ENCODE results near the gene CNNM1. TPM values are rescaled to one million over a fixed set of nuclear protein-coding genes. Genes with fewer than 3 reads are reported as not detected.

CNNM1 gene
- total RNA-seq, 2 donors from 2014 or later = 1.3 to 1.6 TPM

- H3K4me3 ChIP-seq = no peak overlapping the region
- no peaks in the 10 kb centered on the region for H3K27me3 ChIP-seq
- H3K4me1 ChIP-seq = no peaks in the 10 kb centered on the region
- DNase-seq (no peak), ATAC-seq (no peak)
- no peak overlapping the region for H3K27ac ChIP-seq
- 59% methylated on average over 1 of the region's 1 CpG for WGBS, 2 donors
- TF ChIP-seq POLR2A (IDR thresholded peaks at IDR 0.05) = no peak
- TF ChIP-seq CTCF (IDR thresholded peaks at IDR 0.05) = no peak
- no peaks in the 10 kb centered on the region for H3K36me3 ChIP-seq (replicated peaks in 1 of 2; ENCODE audit: insufficient read depth in 1 of 2, low read depth in 2 of 2)
- no peaks in the 10 kb centered on the region for H3K9me3 ChIP-seq
- intact Hi-C loops (cut with DNase I) = no loop called here
Observed at GRCh38 chr10:99353182-99353581, 24.0 kb downstream of the CNNM1 start.

GRCh38 chr10:99357691-99358090 is 28.5 kb downstream of the CNNM1 start:
- H3K36me3 ChIP-seq (replicated peaks in 1 of 2; ENCODE audit: insufficient read depth in 1 of 2, low read depth in 2 of 2) = no peaks in the 10 kb centered on the region
- H3K27me3 ChIP-seq = no peaks in the 10 kb centered on the region
- intact Hi-C loops (cut with DNase I) = no loop called here
- DNase-seq (no peak), ATAC-seq (no peak)
- no peaks in the 10 kb centered on the region for H3K4me1 ChIP-seq
- no peaks in the 10 kb centered on the region for H3K9me3 ChIP-seq
- TF ChIP-seq POLR2A (IDR thresholded peaks at IDR 0.05) = no peak
- no peak for TF ChIP-seq CTCF (IDR thresholded peaks at IDR 0.05)
- H3K27ac ChIP-seq = no peak overlapping the region
- 50 to 54% methylated on average over 3 of the region's 3 CpGs for WGBS, 2 donors
- H3K4me3 ChIP-seq = no peak overlapping the region

GRCh38 chr10:99358101-99358500 is 28.9 kb downstream of the CNNM1 start:
- H3K4me3 ChIP-seq = no peak overlapping the region
- intact Hi-C loops (cut with DNase I) = no loop called here
- H3K4me1 ChIP-seq = no peaks in the 10 kb centered on the region
- WGBS, 2 donors = 54 to 64% methylated on average over 1 of the region's 1 CpG
- no peaks in the 10 kb centered on the region for H3K27me3 ChIP-seq
- no peak overlapping the region for H3K27ac ChIP-seq
- no peak for TF ChIP-seq CTCF (IDR thresholded peaks at IDR 0.05)
- no peak for TF ChIP-seq POLR2A (IDR thresholded peaks at IDR 0.05)
- no peaks in the 10 kb centered on the region for H3K36me3 ChIP-seq (replicated peaks in 1 of 2; ENCODE audit: insufficient read depth in 1 of 2, low read depth in 2 of 2)
- no peak for DNase-seq
- peak; percentile 40 for ATAC-seq
- no peaks in the 10 kb centered on the region for H3K9me3 ChIP-seq

- H3K4me1 ChIP-seq = no peaks in the 10 kb centered on the region
- no peak for ATAC-seq
- WGBS, 2 donors = 70 to 72% methylated on average over 5 of the region's 5 CpGs
Observed at GRCh38 chr10:99360934-99361333, 31.8 kb downstream of the CNNM1 start.

More at GRCh38 chr10:99360934-99361333, 31.8 kb downstream of the CNNM1 start:
- no peak for DNase-seq
- TF ChIP-seq POLR2A (IDR thresholded peaks at IDR 0.05) (no peak), CTCF (IDR thresholded peaks at IDR 0.05) (no peak)
- intact Hi-C loops (cut with DNase I) = no loop called here
- no peaks in the 10 kb centered on the region for H3K36me3 ChIP-seq (replicated peaks in 1 of 2; ENCODE audit: insufficient read depth in 1 of 2, low read depth in 2 of 2)
- H3K9me3 ChIP-seq = no peaks in the 10 kb centered on the region
- no peak overlapping the region for H3K4me3 ChIP-seq
- H3K27ac ChIP-seq = no peak overlapping the region
- H3K27me3 ChIP-seq = no peaks in the 10 kb centered on the region
